Left hindlimb (tissue), 1 donor: Measurements from ENCODE around the gene DLG1.

Experiments used
- DNase-seq: peaks from one replicate; pipeline ENCODE4 v3.0.0-alpha.2; 2018

The DLG1 gene

GRCh38 chr3:197298341-197298944 is at the start of gene DLG1:
TSS of gene DLG1 (minus strand) at chr3:197298612. CDS start at chr3:197297204, 1,408 bp downstream.
- DNase-seq, result peak; percentile 89

- no peak for DNase-seq
Measured at GRCh38 chr3:197348014-197348413, 49.6 kb upstream of the DLG1 start.

- no peak for DNase-seq
Measured at GRCh38 chr3:197345390-197345789, 47.0 kb upstream of the DLG1 start.

- DNase-seq, result no peak
Measured at GRCh38 chr3:197344582-197345318, 46.3 kb upstream of the DLG1 start.

GRCh38 chr3:197343656-197344408 is 45.4 kb upstream of the DLG1 start:
- no peak for DNase-seq

GRCh38 chr3:197343111-197343510 is 44.7 kb upstream of the DLG1 start:
- DNase-seq, result no peak

- no peak for DNase-seq
Measured at GRCh38 chr3:197340521-197340871, 42.1 kb upstream of the DLG1 start.

- DNase-seq, result peak; percentile 86
Measured at GRCh38 chr3:197339841-197340520, 41.6 kb upstream of the DLG1 start.

GRCh38 chr3:197338586-197338985 is 40.2 kb upstream of the DLG1 start:
- no peak for DNase-seq

GRCh38 chr3:197337656-197338055 is 39.2 kb upstream of the DLG1 start:
- DNase-seq, result no peak

- no peak for DNase-seq
Measured at GRCh38 chr3:197337214-197337613, 38.8 kb upstream of the DLG1 start.

GRCh38 chr3:197336348-197336747 is 37.9 kb upstream of the DLG1 start:
- DNase-seq, result no peak

GRCh38 chr3:197335428-197336132 is 37.2 kb upstream of the DLG1 start:
- peak; percentile 69 for DNase-seq

- DNase-seq, result no peak
Measured at GRCh38 chr3:197333901-197334639, 35.7 kb upstream of the DLG1 start.

- DNase-seq, result no peak
Measured at GRCh38 chr3:197331131-197331530, 32.7 kb upstream of the DLG1 start.

- no peak for DNase-seq
Measured at GRCh38 chr3:197329382-197329781, 31.0 kb upstream of the DLG1 start.

GRCh38 chr3:197328198-197328597 is 29.8 kb upstream of the DLG1 start:
- no peak for DNase-seq

GRCh38 chr3:197327701-197328100 is 29.3 kb upstream of the DLG1 start:
- DNase-seq, result no peak

GRCh38 chr3:197325773-197326172 is 27.4 kb upstream of the DLG1 start:
- no peak for DNase-seq

GRCh38 chr3:197322149-197322548 is 23.7 kb upstream of the DLG1 start:
- DNase-seq, result no peak

- no peak for DNase-seq
Measured at GRCh38 chr3:197320582-197320981, 22.2 kb upstream of the DLG1 start.
